Liver (tissue), 9 donors: ENCODE measurements around the gene RABEP2. TPM values are rescaled to one million over a fixed set of nuclear protein-coding genes. Genes with fewer than 3 reads are reported as not detected.

Experiments
- DNase-seq: peaks from one replicate; pipeline ENCODE4 v3.0.0-alpha.2; 2017; ENCODE audit warnings: low spot score
- H3K27ac ChIP-seq, 2 donors: one replicate each; pipeline ENCODE4 v1.7.0; 2013; ENCODE audit warnings: inconsistent platforms in 2 of 2, low read length in 2 of 2, control low read depth in 1 of 2, low read depth in 1 of 2, mild to moderate bottlenecking in 1 of 2
- H3K27me3 ChIP-seq, 4 donors: one replicate each; pipeline versions ENCODE4 v1.6.1 to v1.7.0; 2013; ENCODE audit warnings: low read length in 3 of 4, inconsistent platforms in 1 of 4, mild to moderate bottlenecking in 1 of 4, moderate library complexity in 1 of 4; ENCODE audit not compliant: control insufficient read depth in 4 of 4, insufficient read depth in 4 of 4
- H3K36me3 ChIP-seq, 4 donors: one replicate each; pipeline versions ENCODE4 v1.6.1 to v1.7.0; 2013; ENCODE audit warnings: low read length in 3 of 4, mild to moderate bottlenecking in 3 of 4, low read depth in 1 of 4, moderate library complexity in 1 of 4; ENCODE audit not compliant: control insufficient read depth in 4 of 4, insufficient read depth in 3 of 4
- H3K4me1 ChIP-seq, 4 donors: one replicate each; pipeline versions ENCODE4 v1.6.1 to v1.7.0; 2013; ENCODE audit warnings: low read length in 3 of 4, mild to moderate bottlenecking in 3 of 4, moderate library complexity in 1 of 4; ENCODE audit not compliant: control insufficient read depth in 4 of 4, insufficient read depth in 4 of 4
- H3K4me3 ChIP-seq, 3 donors: one replicate each; pipeline versions ENCODE4 v1.6.1 to v1.7.0; 2013; ENCODE audit warnings: low read length in 3 of 3, control low read depth in 1 of 3, low read depth in 1 of 3, mild to moderate bottlenecking in 1 of 3
- H3K9ac ChIP-seq, 2 donors: one replicate each; pipeline ENCODE4 v1.7.0; 2013; ENCODE audit warnings: low read length in 2 of 2, mild to moderate bottlenecking in 2 of 2, moderate library complexity in 2 of 2, control low read depth in 1 of 2, low read depth in 1 of 2
- H3K9me3 ChIP-seq, 4 donors: one replicate each; pipeline versions ENCODE4 v1.6.1 to v1.7.0; 2013; ENCODE audit warnings: low read length in 3 of 4; ENCODE audit not compliant: control insufficient read depth in 4 of 4
- ATF3 ChIP-seq: IDR thresholded peaks from 2 replicates; pipeline ENCODE4 v1.6.1; 2016; ENCODE audit warnings: antibody characterized with exemption
- CTCF ChIP-seq: fragments of 150-350 bp; IDR thresholded peaks from 2 replicates; pipeline ENCODE4 v1.5.1; 2017; ENCODE audit warnings: improper control_type of control experiment, low read depth, low read length; ENCODE audit not compliant: missing input control
- EGR1 ChIP-seq, 2 donors: IDR thresholded peaks; 2 replicates each; pipeline ENCODE4 v1.6.1; 2016 to 2018; ENCODE audit warnings: antibody characterized with exemption in 2 of 2, low read depth in 2 of 2
- FOXA1 ChIP-seq: IDR thresholded peaks from 2 replicates; pipeline ENCODE4 v1.6.1; 2016; ENCODE audit warnings: antibody characterized with exemption
- FOXA2 ChIP-seq: IDR thresholded peaks from 2 replicates; pipeline ENCODE4 v1.6.1; 2016; ENCODE audit warnings: antibody characterized with exemption
- GABPA ChIP-seq, 2 donors: IDR thresholded peaks in 1 of 2; conservative IDR thresholded peaks in 1 of 2; 2 replicates each; pipeline ENCODE4 v1.6.1; 2016; ENCODE audit warnings: antibody characterized with exemption in 2 of 2, mild to moderate bottlenecking in 1 of 2, moderate library complexity in 1 of 2
- HNF4A ChIP-seq, 2 donors: conservative IDR thresholded peaks; 2 replicates each; pipeline ENCODE4 v1.6.1; 2016; ENCODE audit warnings: antibody characterized with exemption in 2 of 2, mild to moderate bottlenecking in 2 of 2
- JUND ChIP-seq, 2 donors: IDR thresholded peaks; 2 replicates each; pipeline ENCODE4 v1.6.1; 2016; ENCODE audit warnings: antibody characterized with exemption in 2 of 2
- MAX ChIP-seq: IDR thresholded peaks from 2 replicates; pipeline ENCODE4 v1.6.1; 2016; ENCODE audit warnings: antibody characterized with exemption
- NR2F2 ChIP-seq: IDR thresholded peaks from 2 replicates; pipeline ENCODE4 v1.6.1; 2016; ENCODE audit warnings: antibody characterized with exemption
- RAD21 ChIP-seq, 2 donors: IDR thresholded peaks; 2 replicates each; pipeline ENCODE4 v1.6.1; 2016; ENCODE audit warnings: antibody characterized with exemption in 2 of 2, mild to moderate bottlenecking in 2 of 2
- REST ChIP-seq: IDR thresholded peaks from 2 replicates; pipeline ENCODE4 v1.6.1; 2016; ENCODE audit warnings: antibody characterized with exemption, mild to moderate bottlenecking
- RXRA ChIP-seq, 2 donors: IDR thresholded peaks; 2 replicates each; pipeline ENCODE4 v1.6.1; 2017 to 2018; ENCODE audit warnings: antibody characterized with exemption in 2 of 2, mild to moderate bottlenecking in 1 of 2
- SP1 ChIP-seq: IDR thresholded peaks from 2 replicates; pipeline ENCODE4 v1.6.1; 2018; ENCODE audit warnings: antibody characterized with exemption, mild to moderate bottlenecking
- TAF1 ChIP-seq: conservative IDR thresholded peaks from 2 replicates; pipeline ENCODE4 v1.6.1; 2016; ENCODE audit warnings: antibody characterized with exemption, mild to moderate bottlenecking
- YY1 ChIP-seq: IDR thresholded peaks from 2 replicates; pipeline ENCODE4 v1.6.1; 2016; ENCODE audit warnings: antibody characterized with exemption, mild to moderate bottlenecking
- WGBS: extraction: QIAGEN DNeasy Blood & Tissue Kit; methylation state at CpG from one replicate; pipeline ENCODE4 v1.1.7; 2013; 5-methylcytosine and 5-hydroxymethylcytosine counted together
- polyA plus RNA-seq, 2 donors: library from polyadenylated mRNA; stranded (reverse) in 1 of 2; unstranded in 1 of 2; fragments of 200-250 nt in 1 of 2; fragments of >200 nt in 1 of 2; fragmentation: Nextera tagmentation in 1 of 2; extraction: Ambion mirVana in 1 of 2; gene quantifications; one replicate each; pipeline versions ENCODE4 v1.2.1 to v1.2.3, GENCODE V29; 2013 to 2015
- total RNA-seq, 2 donors: library from RNA; depleted of rRNA; stranded (reverse); fragments of >200 nt; gene quantifications; one replicate each; pipeline ENCODE4 v1.2.3, GENCODE V29; 2014
- donor health status: healthy.
- donor health status: healthy.
- donor health status: healthy.
- donor health status: healthy.
- donor health status: healthy.

The RABEP2 gene
- total and polyA plus RNA-seq, 4 donors = 3.0 to 16.1 (median 8.3) TPM

GRCh38 chr16:28904828-28905227 lies 20.2 kb downstream of the RABEP2 start (continued):
- TF ChIP-seq HNF4A (conservative IDR thresholded peaks at IDR 0.05) (no peak), FOXA1 (no peak), RXRA (IDR thresholded peaks at IDR 0.05) (no peak), MAX (no peak), REST (no peak)

GRCh38 chr16:28904363-28904762 lies 20.7 kb downstream of the RABEP2 start:
- DNase-seq = no peak
- Histone ChIP-seq H3K27ac (no peak overlapping the region), H3K4me1 (no peaks in the 10 kb centered on the region), H3K4me3 (no peak overlapping the region), H3K9ac (no peak overlapping the region), H3K36me3 (peaks cover 0 to 16% (median 9%) of the 10 kb centered on the region in 4 donors), H3K9me3 (no peaks in the 10 kb centered on the region), H3K27me3 (no peaks in the 10 kb centered on the region)
- 95% methylated on average over 14 of the region's 14 CpGs for WGBS
- no peak for TF ChIP-seq TAF1

GRCh38 chr16:28903344-28904042 lies 21.5 kb downstream of the RABEP2 start:
- no peak overlapping the region for H3K9ac ChIP-seq
- no peak for DNase-seq
- no peak overlapping the region for H3K4me3 ChIP-seq
- H3K4me1 ChIP-seq = no peaks in the 10 kb centered on the region
- 92% methylated on average over 29 of the region's 29 CpGs for WGBS
- TF ChIP-seq MAX = no peak
- no peak for TF ChIP-seq HNF4A (conservative IDR thresholded peaks at IDR 0.05)
- TF ChIP-seq EGR1 (IDR thresholded peaks at IDR 0.05; ENCODE audit: low read depth in 2 of 2) = no peak
- no peak for TF ChIP-seq SP1
- no peak for TF ChIP-seq NR2F2
- no peak for TF ChIP-seq CTCF
- no peak for TF ChIP-seq ATF3
- no peak for TF ChIP-seq FOXA1
- no peak for TF ChIP-seq REST
- no peak for TF ChIP-seq JUND (IDR thresholded peaks at IDR 0.05)
- no peak for TF ChIP-seq YY1
- no peak for TF ChIP-seq RAD21 (IDR thresholded peaks at IDR 0.05)
- TF ChIP-seq FOXA2 = no peak
- TF ChIP-seq GABPA (IDR thresholded peaks at IDR 0.05 in 1 of 2, conservative IDR thresholded peaks at IDR 0.05 in 1 of 2) = no peak
- no peak for TF ChIP-seq TAF1
- H3K9me3 ChIP-seq = no peaks in the 10 kb centered on the region
- no peaks in the 10 kb centered on the region for H3K27me3 ChIP-seq
- peaks cover 0 to 16% (median 6%) of the 10 kb centered on the region in 4 donors for H3K36me3 ChIP-seq
- no peak overlapping the region for H3K27ac ChIP-seq
